Stimulated activated CD8-positive, alpha-beta memory T cell treated with anti-CD3 and anti-CD28 coated beads, Interleukin-7, amount 100 ng/mL, for 4 hours (primary cell): Measurements from ENCODE around the gene MED29.

ENCODE experiments used
- DNase-seq, 2 donors: peaks; one replicate each; pipeline ENCODE4 v3.0.0-alpha.2; 2020; ENCODE audit warnings: low read depth in 2 of 2

The MED29 gene

DNA sequence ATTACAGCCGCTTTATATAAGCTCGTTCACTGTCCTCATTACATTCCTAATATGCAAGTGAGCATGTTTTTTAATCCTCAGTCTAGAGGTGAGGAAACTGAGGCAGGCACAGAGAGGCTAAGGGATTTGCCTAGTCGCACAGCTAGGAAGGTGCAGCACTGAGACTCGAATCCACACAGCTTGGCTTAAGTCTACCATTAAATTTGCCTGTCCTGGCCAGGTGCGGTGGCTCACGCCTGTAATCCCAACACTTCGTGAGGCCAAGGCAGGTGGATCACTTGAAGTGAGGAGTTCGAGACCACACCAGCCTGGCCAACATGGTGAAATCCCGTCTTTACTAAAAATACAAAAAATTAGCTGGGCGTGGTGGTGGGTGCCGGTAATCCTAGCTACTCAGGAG lies 36.5 kb downstream of the MED29 start:
- DNase-seq, result no peak

GRCh38 chr19:39428283-39429112 lies 37.3 kb downstream of the MED29 start:
- DNase-seq, result no peak

DNA sequence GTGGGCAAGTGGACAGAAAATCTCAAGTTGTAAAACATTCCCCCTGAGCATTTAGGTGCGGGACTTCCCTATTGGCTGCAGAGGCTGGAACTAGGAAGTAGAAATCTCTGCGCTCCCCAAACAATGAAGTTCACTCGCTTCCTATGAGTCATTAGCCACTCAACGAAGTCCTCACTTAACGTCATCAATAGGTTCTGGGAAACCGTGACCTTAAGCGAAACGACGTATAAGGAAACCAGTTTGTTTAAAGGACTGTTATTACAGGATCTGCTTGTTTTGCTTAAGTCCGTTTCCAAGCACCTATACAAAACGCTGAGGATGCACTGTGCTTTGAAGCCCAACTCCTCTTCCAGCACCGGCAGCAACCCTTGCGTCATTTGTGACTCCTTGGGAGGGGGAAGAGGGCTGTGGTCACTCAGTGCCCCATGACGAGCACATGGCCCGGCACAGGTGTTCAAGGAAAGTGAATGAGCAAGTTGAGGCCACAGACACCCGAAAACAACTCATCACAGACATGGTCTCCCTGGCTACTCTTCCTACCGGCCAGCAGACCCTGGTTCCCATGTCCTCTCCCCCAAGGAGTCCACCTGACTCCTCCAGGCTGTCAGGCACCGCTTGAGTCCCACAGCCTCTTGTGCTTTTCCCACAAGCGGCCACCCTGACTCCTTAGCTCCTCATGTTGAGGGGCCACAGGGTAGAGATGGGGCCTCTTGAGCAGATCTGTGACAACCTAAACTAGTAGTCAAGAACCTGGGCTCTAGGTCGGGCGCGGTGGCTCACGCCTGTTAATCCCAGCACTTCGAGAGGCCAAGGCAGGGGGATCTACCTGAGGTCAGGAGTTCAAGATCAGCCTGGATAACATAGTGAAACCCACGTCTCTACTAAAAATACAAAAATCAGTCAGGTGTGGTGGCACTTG lies 39.8 kb downstream of the MED29 start:
- no peak for DNase-seq

- DNase-seq, result no peak
Observed at GRCh38 chr19:39432677-39433025, 41.5 kb downstream of the MED29 start.

GRCh38 chr19:39433480-39434079 lies 42.4 kb downstream of the MED29 start:
- DNase-seq, result no peak

- DNase-seq, result no peak
Observed at GRCh38 chr19:39434123-39435076, 43.2 kb downstream of the MED29 start.

DNA sequence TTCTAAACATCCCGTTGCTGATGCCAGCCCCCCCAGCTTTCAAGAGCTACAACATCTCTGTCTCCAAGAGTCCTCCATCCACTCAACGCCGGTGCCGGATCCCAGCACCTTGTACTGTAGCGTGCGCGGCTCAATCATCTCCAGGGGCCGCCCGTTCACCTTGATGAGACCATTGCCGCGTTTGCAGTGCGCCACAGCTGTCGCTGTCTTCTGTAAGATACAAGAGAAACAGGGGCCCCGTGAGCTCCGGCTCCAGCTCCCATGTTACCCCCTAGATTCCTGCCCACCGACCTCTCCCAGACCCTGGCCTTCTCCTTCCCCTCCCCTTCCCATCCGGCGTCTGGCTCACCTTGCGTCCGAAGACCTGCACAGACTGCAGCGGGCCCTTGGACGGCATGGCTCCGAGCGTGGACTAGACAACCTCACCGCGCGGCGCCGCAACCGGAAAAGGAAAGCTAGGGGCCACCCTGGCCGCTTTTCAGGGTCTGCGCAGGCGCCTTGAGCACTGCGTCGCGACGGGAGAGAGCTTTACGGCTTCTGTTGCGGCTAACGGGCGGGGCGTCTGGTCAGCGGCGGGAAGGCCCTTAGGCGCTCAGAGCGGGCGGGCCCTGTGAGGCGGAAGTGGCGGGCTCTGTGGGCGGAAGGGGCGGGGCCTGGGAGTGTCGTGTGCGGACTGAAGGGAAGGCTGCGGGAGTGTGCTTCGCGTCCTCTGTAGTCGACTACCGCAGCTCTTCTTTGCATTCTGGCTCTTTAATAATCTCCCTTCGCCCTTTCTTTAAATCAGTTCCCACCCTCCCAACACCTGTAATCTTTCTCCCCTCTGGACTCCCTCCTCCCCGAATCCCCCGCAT lies 44.5 kb downstream of the MED29 start, which contains the start of gene RPS16:
Gene RPS16, minus strand, starts transcription at position 451 of the 851 bp plus-strand sequence. Its CDS starts 54 bp downstream, at position 397.
- DNase-seq, result peak; percentile 99 to 100

GRCh38 chr19:39436350-39436716 lies 45.2 kb downstream of the MED29 start:
- no peak for DNase-seq

DNA sequence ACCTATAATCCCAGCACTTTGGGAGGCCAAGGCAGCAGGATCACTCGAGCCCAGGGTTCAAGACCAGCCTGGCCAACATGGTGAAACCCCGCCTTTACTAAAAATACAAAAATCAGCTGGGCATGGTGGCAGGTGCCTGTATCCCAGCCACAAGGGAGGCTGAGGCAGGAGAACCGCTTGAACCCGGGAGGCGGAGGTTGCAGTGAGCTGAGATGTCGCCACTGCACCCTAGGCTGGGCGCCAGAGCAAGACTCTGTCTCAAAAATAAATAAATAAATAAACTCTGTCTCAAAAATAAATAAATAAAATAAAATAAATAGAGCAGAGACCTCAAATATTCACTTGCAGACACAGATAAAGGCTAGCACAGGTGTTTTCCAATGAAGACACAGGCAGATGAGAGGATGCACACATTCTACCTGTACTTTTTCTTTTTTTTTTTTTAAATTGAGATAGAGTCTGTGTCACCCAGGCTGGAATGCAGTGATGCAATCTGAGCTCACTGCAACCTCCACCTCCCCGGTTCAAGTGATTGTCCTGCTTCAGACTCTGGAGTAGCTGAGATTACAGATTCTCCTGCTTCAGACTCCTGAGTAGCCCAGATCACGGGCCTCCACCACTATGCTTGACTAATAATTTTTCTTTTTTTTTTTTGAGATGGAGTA lies 47.2 kb downstream of the MED29 start:
- DNase-seq, result no peak

GRCh38 chr19:39444598-39445195 lies 53.5 kb downstream of the MED29 start:
- no peak for DNase-seq

DNA sequence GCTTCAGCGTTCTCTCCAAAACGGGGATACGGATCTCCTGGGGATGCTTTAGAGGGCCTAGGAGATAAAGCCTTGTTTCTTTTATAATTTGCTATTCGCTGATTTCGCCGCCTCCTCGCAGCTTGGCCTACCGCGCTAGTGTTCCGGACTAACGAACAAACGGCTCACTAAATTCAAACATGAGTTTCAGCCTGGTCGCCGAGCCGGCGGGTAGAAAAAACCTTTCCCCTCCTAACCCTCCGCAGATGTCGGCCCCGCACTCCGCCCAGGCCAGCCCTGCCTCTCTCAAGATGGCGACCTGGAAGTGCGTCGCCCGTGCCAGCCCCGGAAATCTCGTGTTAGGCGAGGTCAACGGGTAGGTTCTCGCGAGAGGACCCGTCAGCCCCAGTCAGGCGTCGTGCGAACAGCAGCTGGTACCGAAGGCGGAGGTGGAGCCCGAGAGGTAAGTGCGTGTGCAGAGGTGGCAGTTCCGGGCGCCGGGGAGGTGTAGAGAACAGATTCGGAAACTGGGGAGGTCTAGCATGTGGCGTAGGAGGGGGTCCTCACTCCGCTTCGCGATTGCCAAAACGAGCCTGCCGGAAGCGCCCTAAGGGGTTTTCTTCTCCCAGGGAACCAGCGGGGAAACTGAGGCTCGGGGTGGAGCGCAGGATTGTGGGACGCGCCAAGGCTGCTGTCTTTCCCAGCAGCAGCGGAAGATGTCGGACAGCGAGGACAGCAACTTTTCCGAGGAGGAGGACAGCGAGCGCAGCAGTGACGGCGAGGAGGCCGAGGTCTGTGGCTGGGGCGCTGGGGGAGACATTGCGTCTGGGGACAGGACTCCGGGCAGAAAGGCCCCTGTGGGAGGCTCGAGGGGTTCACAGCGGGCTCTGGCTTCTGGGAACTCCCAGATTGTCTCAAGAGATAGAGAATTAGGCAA lies 54.3 kb downstream of the MED29 start, which contains the start of gene SUPT5H:
Gene SUPT5H, plus strand, starts transcription at position 387 of the 916 bp plus-strand sequence. Its CDS starts 309 bp downstream, at position 696.
- peak; percentile 97 for DNase-seq

GRCh38 chr19:39446365-39447084 lies 55.3 kb downstream of the MED29 start:
- no peak for DNase-seq

DNA sequence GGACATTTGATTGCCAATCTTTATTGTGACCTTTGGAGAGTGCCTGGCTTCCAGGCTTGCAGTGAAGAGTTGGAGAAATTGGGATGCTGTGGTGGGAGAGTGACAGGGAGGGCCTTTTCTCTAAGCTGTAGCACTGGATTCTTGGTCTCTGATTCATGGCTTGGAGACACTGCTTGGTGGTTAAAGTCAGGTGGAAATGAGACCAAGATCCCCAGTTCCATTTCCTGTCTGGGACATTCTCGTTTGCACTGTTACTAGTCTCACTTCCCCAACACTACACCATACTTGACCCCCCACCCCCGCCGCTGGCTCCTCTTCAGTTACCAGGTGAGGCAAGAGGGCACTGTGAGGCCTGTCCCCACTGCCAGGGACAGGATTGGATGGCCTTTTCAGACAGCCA lies 57.1 kb downstream of the MED29 start:
- no peak for DNase-seq

- no peak for DNase-seq
Observed at GRCh38 chr19:39449116-39449797, 58.1 kb downstream of the MED29 start.
